Fibroblast of mammary gland (primary cell): ENCODE data around the gene SCFD1.
"Not testable (repeated sequence)": the region's sequence is repeated elsewhere in the genome, so short reads cannot be mapped to it uniquely, and the experiment has no call there.

Experiments used
- DNase-seq: peaks from one replicate; pipeline ENCODE4 v3.0.0-alpha.2; 2010; ENCODE audit warnings: low read depth
- H3K4me3 ChIP-seq: 2 replicates; pipeline ENCODE4 v1.5.1; 2011; ENCODE audit warnings: low read depth, mild to moderate bottlenecking, low read length, moderate library complexity; ENCODE audit not compliant: control insufficient read depth
- TF ChIP-seq, protein P1 (sequence below): conservative IDR thresholded peaks from 2 replicates; pipeline ENCODE4 v1.5.1; 2011; ENCODE audit warnings: low read depth, low read length, inconsistent platforms; ENCODE audit not compliant: control insufficient read depth, insufficient read depth

SCFD1 gene

DNA sequence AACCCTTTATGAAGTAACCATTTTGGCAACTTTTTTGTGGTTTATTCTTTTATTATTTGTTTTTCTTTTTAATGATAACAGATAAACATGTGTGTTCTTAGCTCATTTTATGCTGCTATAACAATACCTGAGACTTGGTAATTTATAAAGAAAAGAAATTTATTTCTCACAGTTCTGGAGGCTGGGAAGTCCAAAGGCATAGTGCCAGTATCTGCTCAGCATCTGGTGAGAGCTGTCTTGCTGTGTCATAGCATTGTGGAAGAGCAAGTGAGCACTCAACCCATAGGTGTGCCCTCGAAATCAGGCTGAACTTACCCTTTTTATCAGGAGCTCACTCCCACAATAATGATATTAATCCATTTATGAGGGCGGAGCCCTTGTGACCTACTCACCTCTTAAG, 8.0 kb upstream of the SCFD1 start:
- TF ChIP-seq, protein P1, sequence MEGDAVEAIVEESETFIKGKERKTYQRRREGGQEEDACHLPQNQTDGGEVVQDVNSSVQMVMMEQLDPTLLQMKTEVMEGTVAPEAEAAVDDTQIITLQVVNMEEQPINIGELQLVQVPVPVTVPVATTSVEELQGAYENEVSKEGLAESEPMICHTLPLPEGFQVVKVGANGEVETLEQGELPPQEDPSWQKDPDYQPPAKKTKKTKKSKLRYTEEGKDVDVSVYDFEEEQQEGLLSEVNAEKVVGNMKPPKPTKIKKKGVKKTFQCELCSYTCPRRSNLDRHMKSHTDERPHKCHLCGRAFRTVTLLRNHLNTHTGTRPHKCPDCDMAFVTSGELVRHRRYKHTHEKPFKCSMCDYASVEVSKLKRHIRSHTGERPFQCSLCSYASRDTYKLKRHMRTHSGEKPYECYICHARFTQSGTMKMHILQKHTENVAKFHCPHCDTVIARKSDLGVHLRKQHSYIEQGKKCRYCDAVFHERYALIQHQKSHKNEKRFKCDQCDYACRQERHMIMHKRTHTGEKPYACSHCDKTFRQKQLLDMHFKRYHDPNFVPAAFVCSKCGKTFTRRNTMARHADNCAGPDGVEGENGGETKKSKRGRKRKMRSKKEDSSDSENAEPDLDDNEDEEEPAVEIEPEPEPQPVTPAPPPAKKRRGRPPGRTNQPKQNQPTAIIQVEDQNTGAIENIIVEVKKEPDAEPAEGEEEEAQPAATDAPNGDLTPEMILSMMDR = no peak
- no peak overlapping the region for H3K4me3 ChIP-seq
- DNase-seq = no peak

DNA sequence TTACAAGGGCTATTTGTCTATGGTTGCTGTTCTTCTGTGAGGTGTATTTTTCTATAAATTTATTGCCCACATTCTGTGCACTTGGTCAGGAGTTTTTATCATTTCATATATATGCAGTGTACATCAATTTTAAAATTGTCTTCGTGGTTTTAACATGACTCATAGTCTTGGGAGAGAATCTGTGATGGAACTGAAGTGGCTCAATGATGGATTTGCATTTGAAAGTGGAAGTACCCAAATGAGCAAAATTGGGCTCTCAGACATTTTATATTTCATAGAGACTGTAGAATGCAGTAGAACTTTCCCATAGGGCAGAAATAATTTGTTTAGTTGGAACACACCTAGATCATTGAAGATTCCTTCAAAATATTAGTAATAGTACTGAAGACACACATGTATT, 1.9 kb upstream of the SCFD1 start:
- H3K4me3 ChIP-seq = no peak overlapping the region
- peak; percentile 62 for DNase-seq
- TF ChIP-seq, protein P1 = no peak

DNA sequence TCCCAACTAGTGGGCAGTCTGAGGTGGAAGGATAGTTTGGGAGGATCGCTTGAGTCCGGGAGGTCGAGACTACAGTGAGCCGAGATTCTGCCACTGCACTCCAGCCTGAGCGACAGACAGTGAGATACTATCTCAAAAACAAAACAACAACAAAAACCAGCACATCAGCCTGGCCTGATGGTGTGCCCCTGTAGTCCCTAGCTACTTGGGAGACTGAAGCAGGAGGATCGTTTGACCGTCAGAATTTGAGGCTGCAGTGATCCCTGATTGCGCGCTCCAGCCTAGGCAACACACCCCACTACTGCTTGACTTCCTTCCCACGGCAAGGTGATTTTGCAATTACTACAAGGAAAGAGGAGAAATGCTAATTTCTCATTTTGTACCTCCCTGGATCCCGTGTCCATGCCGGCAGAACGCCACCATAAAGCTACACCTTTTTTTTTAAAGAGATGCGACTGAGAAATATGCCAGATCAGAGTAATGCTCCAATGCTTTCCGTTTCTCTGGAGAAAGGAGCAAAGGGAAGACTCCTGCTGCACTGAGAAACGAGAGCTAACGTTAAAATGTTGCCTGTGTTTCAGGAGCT, 672 bp upstream of the SCFD1 start:
- peak; percentile 40 for DNase-seq
- H3K4me3 ChIP-seq = peak overlapping the region; percentile 82

DNA sequence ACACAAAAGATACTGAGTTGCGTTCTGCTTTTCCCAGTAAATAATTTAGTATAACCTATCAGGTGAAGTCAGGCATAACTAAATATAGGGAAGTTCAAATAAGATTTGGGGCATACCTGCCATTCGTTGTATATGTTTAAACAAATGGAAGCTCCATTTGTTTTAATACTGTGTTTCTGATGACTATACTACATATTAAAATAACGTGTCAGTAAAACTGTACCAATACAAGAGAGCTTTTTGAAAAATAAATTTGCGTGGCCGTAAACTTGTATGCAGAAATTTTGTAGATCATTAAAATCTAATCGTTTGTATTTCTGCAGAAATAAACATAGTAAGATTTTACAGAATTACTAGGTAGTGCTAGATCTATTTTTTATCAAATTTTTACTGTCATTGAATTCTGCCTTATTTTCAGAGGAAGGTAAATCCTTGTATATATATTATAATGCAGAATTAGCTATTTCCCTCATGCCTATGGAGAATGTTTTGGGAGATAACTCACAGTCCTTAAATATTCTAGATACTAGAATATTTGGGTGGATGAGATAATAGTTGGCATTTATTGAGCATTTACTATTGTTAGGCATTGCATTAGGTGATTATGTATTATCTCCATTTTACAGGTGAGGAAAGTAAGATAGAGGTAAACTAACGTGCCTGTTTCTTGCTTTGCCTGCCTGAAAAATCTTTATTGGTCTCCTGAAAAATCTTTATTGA, 1.5 kb downstream of the SCFD1 start:
- TF ChIP-seq, protein P1 = no peak

More for the DNA sequence above, 672 bp upstream of the SCFD1 start:
- TF ChIP-seq, protein P1 = no peak

GRCh38 chr14:30624132-30624423, 2.0 kb downstream of the SCFD1 start:
- DNase-seq = no peak
- TF ChIP-seq, protein P1 = no peak
- no peak overlapping the region for H3K4me3 ChIP-seq

More for the DNA sequence above, 1.5 kb downstream of the SCFD1 start:
- no peak for DNase-seq
- peak overlapping the region; percentile 82 for H3K4me3 ChIP-seq

- H3K4me3 ChIP-seq = no peak overlapping the region
- DNase-seq = no peak
- TF ChIP-seq, protein P1 = no peak
These were observed 3.4 kb downstream of the SCFD1 start for GRCh38 chr14:30625533-30625932.

DNA sequence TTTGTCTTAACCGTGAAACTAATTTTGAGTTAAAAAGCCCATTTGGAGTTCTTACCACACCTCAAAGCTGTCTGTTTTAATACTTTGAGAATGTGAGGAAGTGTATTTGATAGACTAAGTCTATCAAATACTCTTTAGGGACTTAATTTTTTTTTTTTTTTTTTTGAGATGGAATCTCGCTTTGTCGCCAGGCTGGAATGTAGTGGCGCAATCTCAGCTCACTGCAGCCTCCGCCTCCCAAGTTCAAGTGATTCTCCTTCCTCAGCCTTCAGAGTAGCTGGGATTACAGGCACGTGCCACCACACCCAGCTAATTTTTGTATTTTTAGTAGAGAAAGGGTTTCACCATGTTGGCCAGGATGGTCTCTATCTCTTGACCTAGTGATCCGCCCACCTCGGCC, 7.3 kb downstream of the SCFD1 start:
- H3K4me3 ChIP-seq = not testable (repeated sequence)
- peak; percentile 60 for DNase-seq
